ENCODE results near the gene KLRK1.
"Not testable (repeated sequence)": the region's sequence is repeated elsewhere in the genome, so short reads cannot be mapped to it uniquely, and the experiment has no call there.

The KLRK1 gene

DNA sequence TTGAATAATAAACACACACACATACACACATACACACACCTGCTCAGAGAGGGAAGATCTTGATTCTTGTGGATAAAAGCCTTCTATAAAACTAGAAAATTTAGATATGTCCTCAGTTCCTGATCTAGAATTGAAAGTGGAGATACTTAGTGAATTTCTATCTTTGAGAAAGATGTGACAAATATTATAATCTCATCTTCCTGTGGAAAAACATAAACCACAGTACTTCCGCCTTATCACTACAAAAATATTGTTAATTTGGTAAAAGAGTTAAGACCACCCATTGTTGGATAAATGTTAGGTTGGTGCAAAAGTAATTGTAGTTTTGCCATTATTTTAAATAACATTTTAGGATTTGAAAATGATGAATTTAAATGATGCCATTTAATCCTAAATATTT, at the start of gene KLRK1:
KLRK1 (minus strand) TSS at position 138 of the 400 bp plus-strand sequence. CDS start 1,231 bp downstream, outside the sequence.
- TF ChIP-seq, protein P1, sequence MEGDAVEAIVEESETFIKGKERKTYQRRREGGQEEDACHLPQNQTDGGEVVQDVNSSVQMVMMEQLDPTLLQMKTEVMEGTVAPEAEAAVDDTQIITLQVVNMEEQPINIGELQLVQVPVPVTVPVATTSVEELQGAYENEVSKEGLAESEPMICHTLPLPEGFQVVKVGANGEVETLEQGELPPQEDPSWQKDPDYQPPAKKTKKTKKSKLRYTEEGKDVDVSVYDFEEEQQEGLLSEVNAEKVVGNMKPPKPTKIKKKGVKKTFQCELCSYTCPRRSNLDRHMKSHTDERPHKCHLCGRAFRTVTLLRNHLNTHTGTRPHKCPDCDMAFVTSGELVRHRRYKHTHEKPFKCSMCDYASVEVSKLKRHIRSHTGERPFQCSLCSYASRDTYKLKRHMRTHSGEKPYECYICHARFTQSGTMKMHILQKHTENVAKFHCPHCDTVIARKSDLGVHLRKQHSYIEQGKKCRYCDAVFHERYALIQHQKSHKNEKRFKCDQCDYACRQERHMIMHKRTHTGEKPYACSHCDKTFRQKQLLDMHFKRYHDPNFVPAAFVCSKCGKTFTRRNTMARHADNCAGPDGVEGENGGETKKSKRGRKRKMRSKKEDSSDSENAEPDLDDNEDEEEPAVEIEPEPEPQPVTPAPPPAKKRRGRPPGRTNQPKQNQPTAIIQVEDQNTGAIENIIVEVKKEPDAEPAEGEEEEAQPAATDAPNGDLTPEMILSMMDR (IDR thresholded peaks at IDR 0.05; ENCODE audit: low read depth, low read length, missing control alignments), result no peak
- no peak within 1 kb of the TSS for H3K4me3 ChIP-seq (ENCODE audit: low read depth, low read length)
- DNase-seq (ENCODE audit: low read depth), result no peak

DNA sequence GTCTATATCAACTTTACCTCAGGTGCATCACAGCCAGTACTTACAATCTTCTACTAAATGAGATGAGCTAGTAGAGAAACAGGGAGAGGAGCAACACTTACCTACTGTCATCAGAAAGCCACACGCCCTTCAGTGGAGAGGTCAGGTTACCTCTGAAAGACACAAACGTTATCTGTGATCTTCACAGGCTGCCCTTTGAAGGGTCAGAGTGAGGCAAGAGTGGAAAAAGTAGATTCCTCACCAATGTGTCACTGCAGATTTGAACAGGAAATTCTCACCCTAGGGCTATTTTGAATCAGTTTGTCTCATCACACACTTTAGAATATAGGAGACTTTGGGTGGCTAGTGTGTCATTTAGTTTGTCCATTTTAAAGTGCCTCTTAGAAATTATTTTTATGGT, 47.8 kb upstream of the KLRK1 start:
- DNase-seq (ENCODE audit: low read depth); H3K4me3 ChIP-seq (ENCODE audit: low read depth, low read length): not testable (repeated sequence)

DNA sequence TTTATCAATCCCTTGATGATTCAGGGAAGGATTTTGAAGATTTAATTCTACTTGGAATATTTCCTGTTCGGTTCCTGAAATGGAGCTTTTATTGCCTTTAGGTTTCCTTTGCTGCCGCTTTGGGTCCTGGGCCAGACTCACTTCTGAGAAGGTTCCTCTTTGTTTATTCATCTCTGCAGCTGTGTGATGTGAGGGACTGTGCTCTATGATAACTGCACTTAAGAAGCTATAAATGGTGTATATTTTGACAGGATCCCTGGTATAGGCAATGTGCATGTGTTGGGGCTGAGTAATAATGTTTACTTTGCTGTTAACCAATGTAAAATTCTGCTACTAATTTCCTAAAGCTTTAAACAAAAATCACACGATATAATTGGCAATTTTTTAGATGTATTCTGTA, 46.0 kb upstream of the KLRK1 start, which contains the start of gene KLRC2:
KLRC2 (minus strand) TSS at position 195 of the 400 bp plus-strand sequence; CDS start at position 171, 24 bp downstream.
- DNase-seq (ENCODE audit: low read depth); H3K4me3 ChIP-seq (ENCODE audit: low read depth, low read length): not testable (repeated sequence)

DNA sequence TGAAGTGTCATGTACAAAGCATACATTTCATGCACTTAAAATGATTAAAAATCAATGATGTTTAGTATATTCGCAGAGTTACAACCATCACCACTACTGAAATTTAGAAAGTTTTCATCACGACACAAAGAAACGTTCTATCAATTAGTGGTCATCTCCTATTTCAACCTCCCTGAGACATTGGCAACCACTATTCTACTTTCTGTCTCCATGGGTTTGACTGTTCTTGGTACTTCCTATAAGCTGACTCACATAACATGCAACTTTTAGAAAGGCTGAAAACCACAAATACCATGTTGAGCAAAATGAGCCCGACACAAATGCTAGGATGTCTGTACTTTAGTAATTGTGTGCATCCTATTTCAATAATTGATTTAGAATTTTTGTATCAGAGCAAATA, 40.8 kb upstream of the KLRK1 start:
- H3K4me3 ChIP-seq (ENCODE audit: low read depth, low read length); DNase-seq (ENCODE audit: low read depth): not testable (repeated sequence)

DNA sequence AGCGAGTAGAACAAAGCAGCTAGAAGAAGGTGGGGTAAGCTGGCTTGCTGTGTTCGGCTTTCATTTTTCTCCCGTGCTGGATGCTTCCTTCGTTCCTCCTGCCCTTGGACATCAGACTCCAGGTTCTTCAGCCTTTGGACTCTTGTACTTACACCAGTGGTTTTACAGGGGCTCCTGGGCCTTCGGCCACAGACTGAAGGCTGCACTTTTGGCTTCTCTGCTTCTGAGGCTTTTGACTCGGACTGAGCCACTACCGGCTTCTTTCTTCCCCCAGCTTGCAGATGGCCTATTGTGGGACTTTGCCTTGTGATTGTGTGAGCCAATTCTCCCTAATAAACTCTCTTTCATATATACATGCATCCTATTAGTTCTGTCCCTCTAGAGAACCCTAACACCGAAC, 36.1 kb upstream of the KLRK1 start:
- not testable (repeated sequence) for H3K4me3 ChIP-seq (ENCODE audit: low read depth, low read length); DNase-seq (ENCODE audit: low read depth)

DNA sequence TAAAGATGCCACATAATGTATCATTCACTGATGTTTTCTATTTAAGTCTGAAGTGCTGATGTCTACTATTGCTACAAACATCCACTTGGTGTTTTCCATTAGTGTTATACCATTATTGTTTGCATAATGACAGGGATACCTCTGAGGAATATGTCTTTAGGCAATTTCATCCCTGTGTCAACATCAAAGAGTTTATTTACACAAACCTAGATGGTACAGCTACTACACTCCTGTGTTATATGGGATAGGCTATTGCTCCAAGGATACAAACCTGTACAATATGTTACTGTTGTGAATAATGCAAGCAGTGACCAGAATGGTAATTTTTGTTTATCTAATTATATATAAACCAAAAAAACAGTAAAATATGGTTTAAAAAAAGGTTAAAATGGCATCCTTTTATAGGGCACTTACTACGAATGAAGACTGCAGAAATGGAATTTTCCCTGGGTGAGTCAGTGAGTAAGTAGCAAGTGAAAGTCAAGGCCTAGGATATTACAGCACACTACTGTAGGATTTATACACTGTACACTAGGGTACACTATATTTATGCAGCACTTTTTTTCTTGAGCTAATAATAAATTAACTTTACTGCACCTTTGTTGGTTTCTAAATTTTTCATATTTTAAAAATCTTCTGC, 34.5 kb upstream of the KLRK1 start:
- not testable (repeated sequence) for DNase-seq (ENCODE audit: low read depth); H3K4me3 ChIP-seq (ENCODE audit: low read depth, low read length)

DNA sequence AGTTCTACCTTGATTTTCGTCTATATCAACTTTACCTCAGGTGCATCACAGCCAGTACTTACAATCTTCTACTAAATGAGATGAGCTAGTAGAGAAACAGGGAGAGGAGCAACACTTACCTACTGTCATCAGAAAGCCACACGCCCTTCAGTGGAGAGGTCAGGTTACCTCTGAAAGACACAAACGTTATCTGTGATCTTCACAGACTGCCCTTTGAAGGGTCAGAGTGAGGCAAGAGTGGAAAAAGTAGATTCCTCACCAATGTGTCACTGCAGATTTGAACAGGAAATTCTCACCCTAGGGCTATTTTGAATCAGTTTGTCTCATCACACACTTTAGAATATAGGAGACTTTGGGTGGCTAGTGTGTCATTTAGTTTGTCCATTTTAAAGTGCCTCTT, 32.3 kb upstream of the KLRK1 start:
- H3K4me3 ChIP-seq (ENCODE audit: low read depth, low read length); DNase-seq (ENCODE audit: low read depth): not testable (repeated sequence)

DNA sequence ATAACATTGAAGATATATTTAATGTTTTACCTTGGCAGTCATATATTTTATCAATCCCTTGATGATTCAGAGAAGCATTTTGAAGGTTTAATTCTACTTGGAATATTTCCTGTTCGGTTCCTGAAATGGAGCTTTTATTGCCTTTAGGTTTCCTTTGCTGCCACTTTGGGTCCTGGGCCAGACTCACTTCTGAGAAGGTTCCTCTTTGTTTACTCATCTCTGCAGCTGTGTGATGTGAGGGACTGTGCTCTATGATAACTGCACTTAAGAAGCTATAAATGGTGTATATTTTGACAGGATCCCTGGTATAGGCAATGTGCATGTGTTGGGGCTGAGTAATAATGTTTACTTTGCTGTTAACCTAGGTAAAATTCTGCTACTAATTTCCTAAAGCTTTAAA, 30.5 kb upstream of the KLRK1 start, which contains the start of gene KLRC3:
KLRC3 (minus strand) TSS at position 262 of the 400 bp plus-strand sequence; CDS start at position 217, 45 bp downstream.
- not testable (repeated sequence) for H3K4me3 ChIP-seq (ENCODE audit: low read depth, low read length); DNase-seq (ENCODE audit: low read depth)

DNA sequence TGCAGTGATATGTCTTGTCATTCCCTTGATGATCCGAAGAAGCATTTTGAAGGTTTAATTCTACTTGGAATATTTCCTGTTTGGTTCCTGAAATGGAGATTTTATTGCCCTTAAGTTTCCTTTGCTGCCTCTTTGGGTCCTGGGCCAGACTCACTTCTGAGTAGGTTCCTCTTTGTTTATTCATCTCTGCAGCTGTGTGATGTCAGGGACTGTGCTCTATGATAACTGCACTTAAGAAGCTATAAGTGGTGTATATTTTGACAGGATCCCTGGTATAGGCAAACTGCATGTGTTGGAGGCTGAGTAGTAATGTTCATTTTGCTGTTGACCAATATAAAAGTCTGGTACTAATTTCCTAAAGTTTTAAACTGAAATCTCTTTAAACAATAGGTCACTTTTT, 19.6 kb upstream of the KLRK1 start, which contains the start of gene KLRC4:
KLRC4 (minus strand) TSS at position 366 of the 400 bp plus-strand sequence; CDS start at position 184, 182 bp downstream.
- DNase-seq (ENCODE audit: low read depth), result no peak
- H3K4me3 ChIP-seq (ENCODE audit: low read depth, low read length), result no peak within 1 kb of the TSS
- TF ChIP-seq, protein P1 (IDR thresholded peaks at IDR 0.05; ENCODE audit: low read depth, low read length, missing control alignments), result no peak

DNA sequence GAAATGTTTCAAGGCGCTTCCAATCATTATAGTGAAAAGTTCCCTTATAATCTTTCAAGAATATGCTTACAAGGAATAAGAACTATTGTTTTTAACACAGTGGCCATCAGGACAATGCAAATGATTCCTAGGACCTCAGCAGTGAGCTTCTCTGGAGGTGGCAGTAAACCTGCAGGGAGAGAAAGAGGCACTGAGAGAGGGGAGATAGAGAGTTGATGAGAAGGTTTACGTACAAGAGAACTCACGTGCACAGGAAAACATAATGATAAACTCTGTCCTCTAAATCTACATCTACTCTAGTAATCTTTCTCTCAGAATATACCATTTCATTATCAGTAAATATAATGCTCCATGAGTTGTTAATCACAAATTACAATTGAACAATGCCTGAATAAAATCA, 19.0 kb upstream of the KLRK1 start:
- DNase-seq (ENCODE audit: low read depth), result no peak
- no peak overlapping the region for H3K4me3 ChIP-seq (ENCODE audit: low read depth, low read length)
- TF ChIP-seq, protein P1 (IDR thresholded peaks at IDR 0.05; ENCODE audit: low read depth, low read length, missing control alignments), result no peak

DNA sequence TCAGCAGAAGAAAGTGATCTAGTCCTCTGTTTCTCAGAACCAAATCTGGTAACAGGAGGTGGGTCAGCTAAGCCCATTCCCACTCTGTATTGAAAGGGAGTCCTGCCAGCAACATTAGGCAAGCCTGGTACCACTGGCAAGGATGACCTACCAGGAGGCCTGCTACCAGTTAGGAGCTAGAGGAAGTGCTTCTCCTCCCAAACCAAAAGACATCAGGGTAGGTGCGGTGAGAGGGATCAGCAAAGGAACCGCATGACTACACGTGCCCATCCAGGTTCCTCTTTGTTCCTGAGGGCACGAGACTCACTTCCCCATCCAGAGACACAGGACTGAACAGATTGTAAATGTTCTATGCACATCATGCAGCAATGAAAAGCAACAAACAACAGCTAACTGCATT, 16.9 kb upstream of the KLRK1 start:
- no peak for DNase-seq (ENCODE audit: low read depth)
- TF ChIP-seq, protein P1 (IDR thresholded peaks at IDR 0.05; ENCODE audit: low read depth, low read length, missing control alignments), result no peak
- H3K4me3 ChIP-seq (ENCODE audit: low read depth, low read length), result no peak overlapping the region
